UCSD-AML1 (cell line): ENCODE results near the gene NFAM1.
A peak's percentile ranks its signal among the peaks of the same experiment; 100 is the strongest.

ENCODE experiments used
- DNase-seq: peaks from one replicate; lab custom pipeline; 2025; ENCODE audit not compliant: unreplicated experiment; lab: John Stamatoyannopoulos, UW

NFAM1 gene

GRCh38 chr22:42439821-42440674 lies 7.8 kb upstream of the NFAM1 start:
- DNase-seq: peak; percentile 69

GRCh38 chr22:42439021-42439567 lies 6.9 kb upstream of the NFAM1 start:
- no peak for DNase-seq

- no peak for DNase-seq
Measured at GRCh38 chr22:42438293-42438650, 6.1 kb upstream of the NFAM1 start.

GRCh38 chr22:42437488-42438292 lies 5.5 kb upstream of the NFAM1 start:
- DNase-seq: peak; percentile 82

- no peak for DNase-seq
Measured at GRCh38 chr22:42436404-42436803, 4.2 kb upstream of the NFAM1 start.

GRCh38 chr22:42434748-42435425 lies 2.7 kb upstream of the NFAM1 start:
- DNase-seq: no peak

- DNase-seq: no peak
Measured at GRCh38 chr22:42433754-42434682, 1.8 kb upstream of the NFAM1 start.

- no peak for DNase-seq
Measured at GRCh38 chr22:42432818-42433217, 615 bp upstream of the NFAM1 start.

GRCh38 chr22:42431401-42432019 lies 693 bp downstream of the NFAM1 start:
- no peak for DNase-seq

GRCh38 chr22:42430528-42431125 lies 1.6 kb downstream of the NFAM1 start:
- no peak for DNase-seq

- no peak for DNase-seq
Measured at GRCh38 chr22:42428760-42429159, 3.4 kb downstream of the NFAM1 start.

GRCh38 chr22:42428025-42428424 lies 4.2 kb downstream of the NFAM1 start:
- no peak for DNase-seq

- DNase-seq: no peak
Measured at GRCh38 chr22:42427167-42427566, 5.0 kb downstream of the NFAM1 start.

- no peak for DNase-seq
Measured at GRCh38 chr22:42425989-42426355, 6.2 kb downstream of the NFAM1 start.

GRCh38 chr22:42425337-42425988 lies 6.7 kb downstream of the NFAM1 start:
- no peak for DNase-seq

GRCh38 chr22:42419243-42419881 lies 12.8 kb downstream of the NFAM1 start:
- no peak for DNase-seq

GRCh38 chr22:42418811-42419242 lies 13.4 kb downstream of the NFAM1 start:
- DNase-seq: no peak

- DNase-seq: no peak
Measured at GRCh38 chr22:42417645-42418305, 14.4 kb downstream of the NFAM1 start.
